Measurements from ENCODE around the gene FHOD3.
"Not testable (repeated sequence)": the region's sequence is repeated elsewhere in the genome, so short reads cannot be mapped to it uniquely, and the experiment has no call there.

Gene FHOD3

DNA sequence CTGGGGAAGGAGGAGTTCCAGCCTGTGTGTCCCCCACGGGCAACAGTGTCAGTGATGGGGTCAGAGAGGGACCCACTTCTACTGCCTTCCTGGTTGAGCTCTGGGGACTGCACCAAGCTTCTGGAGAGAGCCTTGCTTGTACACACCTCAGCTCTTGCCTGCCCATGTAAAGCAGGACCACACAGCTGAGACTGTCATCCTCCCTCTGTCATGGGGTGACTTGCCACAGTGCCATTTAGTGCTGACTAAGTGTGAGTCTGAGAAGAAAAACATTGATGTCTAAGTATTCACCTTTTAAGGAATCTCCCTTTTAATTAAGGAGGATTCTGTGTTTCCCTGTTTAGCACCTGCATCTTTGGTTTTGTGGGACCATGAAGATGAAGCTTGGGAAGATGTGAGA, 159.1 kb downstream of the FHOD3 start:
- DNase-seq = no peak

GRCh38 chr18:36457683-36458082, 160.2 kb downstream of the FHOD3 start:
- no peak for DNase-seq

DNA sequence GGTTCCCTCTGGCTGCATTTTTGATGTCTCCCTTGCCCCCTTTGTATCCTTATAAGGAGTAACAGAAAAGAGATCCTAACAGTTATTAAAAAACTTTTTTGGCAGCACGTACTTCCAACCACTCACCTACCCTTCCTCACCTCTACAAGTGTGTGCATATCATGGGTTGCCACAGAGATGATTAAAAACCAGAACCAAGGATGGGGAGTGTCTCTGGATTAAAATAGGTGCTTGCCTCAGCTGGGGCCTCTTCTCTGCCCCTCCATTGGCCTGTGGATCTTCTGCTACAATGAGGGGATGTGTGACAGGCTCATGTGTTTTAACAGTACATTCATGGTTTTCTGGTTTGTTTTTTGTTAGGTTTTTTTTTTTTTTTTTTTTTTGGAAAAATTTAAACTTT, 160.8 kb downstream of the FHOD3 start:
- DNase-seq = no peak

- no peak for DNase-seq
These were observed 161.7 kb downstream of the FHOD3 start for GRCh38 chr18:36459203-36459602.

DNA sequence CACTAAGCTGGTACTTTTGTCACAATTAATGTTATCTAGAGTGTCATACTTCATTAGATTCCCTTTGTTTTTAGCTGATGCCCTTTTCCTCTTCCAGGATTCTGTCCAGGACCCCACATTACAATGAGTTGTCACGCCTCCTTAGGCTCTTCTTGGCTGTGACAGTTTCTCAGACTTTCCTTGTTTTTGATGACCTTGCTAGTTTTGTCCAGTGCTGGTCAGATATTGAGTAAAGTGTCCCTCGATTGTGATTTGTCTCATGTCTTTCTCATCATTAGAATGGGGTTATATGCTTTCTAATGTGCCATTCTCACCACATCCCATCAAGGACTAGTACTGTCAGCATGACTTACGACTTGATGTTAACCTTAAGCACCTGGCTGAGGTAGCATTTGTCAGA, 162.3 kb downstream of the FHOD3 start:
- no peak for DNase-seq

DNA sequence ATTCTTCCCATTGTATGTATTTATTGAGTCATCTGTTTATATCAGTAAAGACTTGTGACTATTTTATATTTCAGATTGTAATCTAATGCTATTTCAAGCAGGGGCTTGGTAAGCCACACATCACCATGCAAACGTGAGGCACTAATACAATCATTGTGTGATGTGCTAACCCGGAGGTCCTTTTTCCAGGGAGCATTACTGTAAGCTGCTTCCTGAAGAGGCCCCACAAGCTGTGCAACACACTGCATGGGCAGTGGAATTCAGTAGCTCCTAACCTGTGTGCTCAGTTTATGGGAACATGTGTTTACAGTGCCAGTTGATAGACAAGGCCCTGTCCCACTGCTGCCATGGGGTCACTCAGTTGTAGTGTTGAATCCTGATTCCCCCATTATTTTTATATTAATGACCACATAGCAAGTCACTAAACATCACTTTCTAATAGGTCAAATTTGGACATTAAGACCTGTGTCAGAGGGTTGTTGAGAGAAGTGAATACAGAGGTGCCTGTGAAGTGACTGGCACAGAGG, 162.9 kb downstream of the FHOD3 start:
- no peak for DNase-seq

GRCh38 chr18:36460854-36461253, 163.3 kb downstream of the FHOD3 start:
- DNase-seq = no peak

DNA sequence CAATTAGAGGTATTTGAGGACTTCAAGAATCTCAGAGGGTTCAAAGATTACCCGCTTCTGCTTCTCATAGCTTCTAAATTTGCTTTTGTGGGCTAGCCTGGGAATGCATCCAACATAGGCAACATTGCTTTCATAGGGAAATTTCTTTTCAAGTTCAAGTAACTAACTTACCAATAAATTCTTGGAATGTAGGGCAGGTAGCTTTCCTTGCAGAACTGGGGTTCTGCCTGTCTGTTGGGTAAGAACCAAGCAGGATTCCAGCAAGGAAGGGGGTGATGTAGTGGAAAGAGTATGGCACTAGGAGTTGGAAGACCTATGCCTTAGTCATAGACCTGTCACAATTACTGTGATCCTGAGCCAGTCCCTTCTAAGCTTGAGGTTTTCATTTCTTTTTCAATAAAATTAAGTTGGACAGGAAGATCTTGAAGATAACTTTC, 164.1 kb downstream of the FHOD3 start:
- no peak for DNase-seq

DNA sequence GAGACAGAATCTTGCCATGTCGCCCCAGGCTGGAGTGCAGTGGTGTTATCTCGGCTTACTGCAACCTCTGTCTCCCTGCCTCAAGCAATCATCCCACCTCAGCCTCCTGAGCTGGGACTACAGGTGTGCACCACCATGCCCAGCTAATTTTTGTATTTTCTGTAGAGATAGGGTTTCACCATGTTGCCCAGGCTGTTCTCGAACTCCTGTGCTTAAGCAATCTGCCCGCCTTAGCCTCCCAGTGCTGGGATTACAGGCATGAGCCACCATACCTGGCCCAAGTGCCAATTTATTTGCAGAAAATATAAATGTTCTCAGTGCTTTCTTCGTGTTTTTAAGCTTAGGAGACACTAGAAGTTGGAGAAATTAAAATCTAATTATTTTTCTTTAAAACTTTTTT, 166.0 kb downstream of the FHOD3 start:
- DNase-seq = not testable (repeated sequence)

DNA sequence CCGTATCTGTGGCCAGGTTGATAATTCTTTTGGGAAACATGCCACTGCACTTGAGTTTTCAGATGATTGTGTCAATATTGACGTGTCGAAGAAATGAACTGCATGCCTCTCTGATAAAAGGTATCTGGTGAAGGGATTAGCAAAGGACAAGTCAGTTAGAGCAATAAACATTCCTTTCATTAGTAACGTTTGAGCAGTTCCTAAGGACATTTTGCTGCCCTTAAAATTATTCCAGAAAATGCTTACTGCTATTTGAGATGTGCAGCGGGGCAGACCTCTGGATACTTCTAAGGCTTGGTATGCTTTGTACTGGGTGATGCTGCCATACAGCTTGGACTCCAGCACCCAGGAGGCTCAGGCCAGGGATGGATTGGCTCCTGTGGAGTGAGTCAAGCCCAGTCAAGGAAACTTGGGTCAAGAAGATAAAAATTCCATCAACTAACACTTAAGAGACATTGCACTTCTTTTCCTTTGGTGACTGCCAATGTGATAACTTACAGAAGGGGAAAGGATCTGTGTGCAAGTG, 166.7 kb downstream of the FHOD3 start:
- DNase-seq = no peak

- no peak for DNase-seq
These were observed 167.8 kb downstream of the FHOD3 start for GRCh38 chr18:36465276-36465675.

GRCh38 chr18:36465970-36466369, 168.5 kb downstream of the FHOD3 start:
- no peak for DNase-seq

DNA sequence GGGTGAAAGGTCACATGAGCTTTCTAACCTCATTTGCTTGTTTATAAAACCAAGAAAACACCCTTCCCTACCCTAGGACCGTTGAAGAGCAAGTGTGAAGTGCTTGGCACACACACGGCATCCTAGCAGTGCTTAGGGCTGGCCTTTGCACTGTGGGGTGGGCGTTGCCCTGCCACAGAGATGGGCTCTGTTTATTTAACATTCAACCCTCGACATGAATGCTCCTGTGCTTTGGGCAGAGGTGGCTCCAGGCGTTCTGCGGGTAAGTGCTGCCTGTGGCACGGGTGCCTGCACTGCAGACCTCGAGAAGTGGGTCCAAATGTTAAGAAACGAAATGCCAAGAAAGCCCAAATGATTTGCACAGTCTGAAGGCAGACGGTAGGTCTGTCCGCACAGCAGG, 170.1 kb downstream of the FHOD3 start:
- no peak for DNase-seq

- DNase-seq = no peak
These were observed 170.6 kb downstream of the FHOD3 start for GRCh38 chr18:36468161-36468560.

- no peak for DNase-seq
These were observed 171.9 kb downstream of the FHOD3 start for GRCh38 chr18:36469461-36469860.

- DNase-seq = no peak
These were observed 173.4 kb downstream of the FHOD3 start for GRCh38 chr18:36470896-36471295.

- DNase-seq = no peak
These were observed 173.9 kb downstream of the FHOD3 start for GRCh38 chr18:36471393-36471792.

GRCh38 chr18:36476433-36476832, 178.9 kb downstream of the FHOD3 start:
- no peak for DNase-seq

DNA sequence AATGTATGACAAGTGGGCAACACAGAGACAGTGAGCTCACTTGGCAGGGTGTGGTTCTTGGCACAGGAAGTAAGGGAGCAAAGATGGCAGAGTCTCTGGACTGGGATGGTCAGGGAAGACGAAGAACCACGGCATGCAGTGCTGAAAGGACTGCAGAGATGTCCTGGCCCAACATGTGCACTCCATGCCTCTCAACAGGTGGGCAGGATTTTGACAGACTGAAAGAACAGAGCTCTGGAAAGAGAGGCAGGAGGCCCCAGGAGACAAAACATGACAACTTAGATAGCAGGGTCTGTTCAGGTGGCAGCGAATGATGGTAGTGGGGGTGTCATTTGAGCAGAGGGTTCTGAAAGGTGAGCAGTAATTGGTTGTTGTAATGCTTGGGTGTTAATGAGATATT, 180.3 kb downstream of the FHOD3 start:
- no peak for DNase-seq

- no peak for DNase-seq
These were observed 183.7 kb downstream of the FHOD3 start for GRCh38 chr18:36481201-36481657.

GRCh38 chr18:36481935-36482334, 184.4 kb downstream of the FHOD3 start:
- no peak for DNase-seq

DNA sequence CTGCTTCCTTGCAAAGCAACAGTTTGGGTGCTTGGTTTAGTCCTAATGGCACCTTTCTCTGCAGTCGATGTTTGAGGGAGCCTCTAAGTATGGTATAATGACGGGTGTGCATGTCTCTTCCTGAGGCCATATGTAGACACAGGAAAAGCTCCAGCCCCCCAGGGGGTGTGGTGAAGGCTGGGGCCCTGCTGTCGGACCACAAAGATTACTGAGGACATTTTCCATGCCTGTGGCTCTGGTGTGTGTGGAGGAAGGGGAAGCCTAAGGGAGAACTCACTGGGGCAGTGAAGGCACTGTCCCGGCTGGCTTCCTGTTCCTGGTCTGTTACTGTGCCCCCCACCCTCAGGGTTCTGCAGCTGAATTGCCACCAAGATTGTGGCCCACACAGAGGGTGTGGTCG, 187.1 kb downstream of the FHOD3 start:
- DNase-seq = no peak

- DNase-seq = no peak
These were observed 188.3 kb downstream of the FHOD3 start for GRCh38 chr18:36485772-36486171.

- no peak for DNase-seq
These were observed 190.6 kb downstream of the FHOD3 start for GRCh38 chr18:36488131-36488530.

DNA sequence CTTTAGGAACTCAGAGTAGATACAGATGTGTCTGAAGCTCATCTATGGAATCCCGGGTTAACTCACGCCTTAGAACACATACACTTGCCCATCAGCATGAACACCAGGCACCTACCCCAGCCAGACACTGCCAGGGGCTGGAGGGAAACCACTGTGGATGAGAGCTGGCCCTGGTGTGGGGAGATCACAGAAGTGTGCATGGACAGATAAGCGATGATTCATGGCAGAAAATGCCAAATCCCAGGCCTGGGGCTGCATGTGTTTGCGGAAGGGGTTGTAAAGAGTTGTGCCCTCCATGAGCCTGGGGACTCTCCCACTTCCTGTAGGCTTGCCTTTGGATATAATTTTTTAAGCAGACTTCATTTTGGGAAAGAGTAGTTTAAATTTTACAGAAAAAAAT, 193.4 kb downstream of the FHOD3 start:
- DNase-seq = no peak

Measured in stimulated activated CD4-positive, alpha-beta T cell treated with anti-CD3 and anti-CD28 coated beads, Interleukin-1b, Interleukin-23, amount 100 ng/mL, for 48 hours (primary cell).